Measurements from ENCODE around the gene NEO1.

GRCh38 chr15:73087098-73087497, 34.8 kb downstream of the NEO1 start:
- no peak for TF ChIP-seq POLR2AphosphoS5 (IDR thresholded peaks at IDR 0.05; ENCODE audit: borderline replicate concordance, low read depth, low read length)
- no peak for TF ChIP-seq EZH2 (IDR thresholded peaks at IDR 0.05)

All from SK-N-MC (cell line).